ENCODE measurements around the gene EDA2R. TPM values are rescaled to one million over a fixed set of nuclear protein-coding genes. Genes with fewer than 3 reads are reported as not detected.

The EDA2R gene, protein sequence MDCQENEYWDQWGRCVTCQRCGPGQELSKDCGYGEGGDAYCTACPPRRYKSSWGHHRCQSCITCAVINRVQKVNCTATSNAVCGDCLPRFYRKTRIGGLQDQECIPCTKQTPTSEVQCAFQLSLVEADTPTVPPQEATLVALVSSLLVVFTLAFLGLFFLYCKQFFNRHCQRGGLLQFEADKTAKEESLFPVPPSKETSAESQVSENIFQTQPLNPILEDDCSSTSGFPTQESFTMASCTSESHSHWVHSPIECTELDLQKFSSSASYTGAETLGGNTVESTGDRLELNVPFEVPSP
- polyA plus RNA-seq (2.5 to 3.7 TPM (median 2.8 TPM) in 3 replicates), polyA minus RNA-seq (1.6 to 5.4 TPM (median 3.0 TPM) in 3 replicates)
- polyA plus RNA-seq (2011; ENCODE audit: low read depth), result 0.60 TPM
- 1.2 and 2.1 TPM in 2 replicates for polyA plus RNA-seq (2011; cell fraction: cytosol; rRNA removed)
- 5.7 and 7.0 TPM in 2 replicates for polyA plus RNA-seq (2011; cell fraction: nucleus; rRNA removed)
- polyA plus RNA-seq (2012; ENCODE audit: low replicate concordance), result 1.4 and 1.8 TPM in 2 replicates
- polyA minus RNA-seq (2011; cell fraction: cytosol; rRNA and poly(A)+ RNA removed), result 1.3 TPM
- polyA minus RNA-seq (2011; cell fraction: nucleus; rRNA and poly(A)+ RNA removed), result 2.3 and 2.9 TPM in 2 replicates

- H3K4me3 ChIP-seq (ENCODE audit: control insufficient read depth in 2 of 3, extremely low read depth in 1 of 3, insufficient read depth in 2 of 3, low read depth in 1 of 3, low read length in 3 of 3), result peak within 1 kb of the TSS; percentile 26 to 66 (median 55)
- no peaks in the 10 kb centered on the region for H3K36me3 ChIP-seq (ENCODE audit: control insufficient read depth in 2 of 2, extremely low read depth in 1 of 2, insufficient read depth in 2 of 2, low read length in 2 of 2)
- H3K4me2 ChIP-seq (ENCODE audit: control insufficient read depth, extremely low read depth, insufficient read depth, low read depth, low read length), result peak within 1 kb of the TSS; percentile 60
- TF ChIP-seq, protein P1, sequence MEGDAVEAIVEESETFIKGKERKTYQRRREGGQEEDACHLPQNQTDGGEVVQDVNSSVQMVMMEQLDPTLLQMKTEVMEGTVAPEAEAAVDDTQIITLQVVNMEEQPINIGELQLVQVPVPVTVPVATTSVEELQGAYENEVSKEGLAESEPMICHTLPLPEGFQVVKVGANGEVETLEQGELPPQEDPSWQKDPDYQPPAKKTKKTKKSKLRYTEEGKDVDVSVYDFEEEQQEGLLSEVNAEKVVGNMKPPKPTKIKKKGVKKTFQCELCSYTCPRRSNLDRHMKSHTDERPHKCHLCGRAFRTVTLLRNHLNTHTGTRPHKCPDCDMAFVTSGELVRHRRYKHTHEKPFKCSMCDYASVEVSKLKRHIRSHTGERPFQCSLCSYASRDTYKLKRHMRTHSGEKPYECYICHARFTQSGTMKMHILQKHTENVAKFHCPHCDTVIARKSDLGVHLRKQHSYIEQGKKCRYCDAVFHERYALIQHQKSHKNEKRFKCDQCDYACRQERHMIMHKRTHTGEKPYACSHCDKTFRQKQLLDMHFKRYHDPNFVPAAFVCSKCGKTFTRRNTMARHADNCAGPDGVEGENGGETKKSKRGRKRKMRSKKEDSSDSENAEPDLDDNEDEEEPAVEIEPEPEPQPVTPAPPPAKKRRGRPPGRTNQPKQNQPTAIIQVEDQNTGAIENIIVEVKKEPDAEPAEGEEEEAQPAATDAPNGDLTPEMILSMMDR (optimal IDR thresholded peaks at IDR 0.05 in 1 of 3, IDR thresholded peaks at IDR 0.05 in 1 of 3, conservative IDR thresholded peaks at IDR 0.05 in 1 of 3; ENCODE audit: extremely low read depth in 1 of 3, insufficient read depth in 2 of 3, low read length in 3 of 3), result no peak
- TF ChIP-seq EZH2 (IDR thresholded peaks at IDR 0.05; ENCODE audit: low read length), result no peak
- dilution Hi-C loops (cut with MboI; ENCODE audit: extremely low pct_ligation_motif_present, low sequenced_read_pairs), result no loop called here
- FAIRE-seq (peak; percentile 82), DNase-seq (ENCODE audit: low read depth, low spot score) (peak; percentile 63)
- H3K79me2 ChIP-seq (ENCODE audit: control insufficient read depth, insufficient read depth, low read length), result no peaks in the 10 kb centered on the region
- H3K27ac ChIP-seq (ENCODE audit: control insufficient read depth, insufficient read depth, low read length), result peak within 1 kb of the TSS; percentile 77
- no peaks in the 10 kb centered on the region for H3K9me3 ChIP-seq (ENCODE audit: control insufficient read depth, low read depth, low read length)
- no peaks in the 10 kb centered on the region for H3K9me1 ChIP-seq (ENCODE audit: control insufficient read depth, extremely low read depth, insufficient read depth, low read length)
- no peaks in the 10 kb centered on the region for H3K4me1 ChIP-seq (ENCODE audit: control insufficient read depth, extremely low read depth, insufficient read depth, low read length)
- H4K20me1 ChIP-seq (ENCODE audit: control insufficient read depth, extremely low read depth, insufficient read depth, low read length), result no peaks in the 10 kb centered on the region
- H3K9ac ChIP-seq (ENCODE audit: control insufficient read depth, extremely low read depth, insufficient read depth, low read length), result peak within 1 kb of the TSS; percentile 75
- no peaks in the 10 kb centered on the region for H3K27me3 ChIP-seq (ENCODE audit: control insufficient read depth, extremely low read depth, insufficient read depth, low read length)
- H2AFZ ChIP-seq (ENCODE audit: control insufficient read depth, low read length), result peak within 1 kb of the TSS; percentile 70
Measured at GRCh38 chrX:66638591-66639500, at the start of gene EDA2R. TSS of gene EDA2R (minus strand) at chrX:66639078. CDS start at chrX:66616020, 23,058 bp downstream.

DNA sequence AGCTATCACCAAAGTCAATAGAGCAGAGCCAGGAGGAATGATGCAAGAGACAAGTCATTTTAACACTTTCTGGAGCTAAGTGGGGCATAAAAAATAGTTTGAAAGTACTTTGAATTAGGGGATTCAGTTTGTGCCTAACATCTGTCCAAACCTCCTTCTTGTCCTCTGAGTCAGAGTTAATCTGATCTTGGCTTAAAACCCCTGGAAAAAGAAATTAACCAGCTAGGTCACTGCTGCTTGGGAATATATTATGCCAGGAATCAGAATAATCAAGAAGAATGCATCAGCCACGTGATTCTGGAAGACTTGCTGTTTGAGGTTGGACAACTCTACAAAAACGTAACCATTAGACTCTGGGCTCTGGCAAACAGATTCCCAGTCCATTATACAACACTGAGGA, 45.3 kb upstream of the EDA2R start:
- Histone ChIP-seq H3K9me3 (ENCODE audit: control insufficient read depth, low read depth, low read length) (no peaks in the 10 kb centered on the region), H3K4me1 (ENCODE audit: control insufficient read depth, extremely low read depth, insufficient read depth, low read length) (no peaks in the 10 kb centered on the region), H3K9ac (ENCODE audit: control insufficient read depth, extremely low read depth, insufficient read depth, low read length) (no peak overlapping the region), H3K9me1 (ENCODE audit: control insufficient read depth, extremely low read depth, insufficient read depth, low read length) (no peaks in the 10 kb centered on the region), H3K36me3 (ENCODE audit: control insufficient read depth in 2 of 2, extremely low read depth in 1 of 2, insufficient read depth in 2 of 2, low read length in 2 of 2) (no peaks in the 10 kb centered on the region), H2AFZ (ENCODE audit: control insufficient read depth, low read length) (no peak overlapping the region), H3K79me2 (ENCODE audit: control insufficient read depth, insufficient read depth, low read length) (no peaks in the 10 kb centered on the region), H3K27ac (ENCODE audit: control insufficient read depth, insufficient read depth, low read length) (no peak overlapping the region), H3K4me2 (ENCODE audit: control insufficient read depth, extremely low read depth, insufficient read depth, low read depth, low read length) (no peak overlapping the region), H4K20me1 (ENCODE audit: control insufficient read depth, extremely low read depth, insufficient read depth, low read length) (no peaks in the 10 kb centered on the region), H3K4me3 (ENCODE audit: control insufficient read depth in 2 of 3, extremely low read depth in 1 of 3, insufficient read depth in 2 of 3, low read depth in 1 of 3, low read length in 3 of 3) (no peak overlapping the region), H3K27me3 (ENCODE audit: control insufficient read depth, extremely low read depth, insufficient read depth, low read length) (no peaks in the 10 kb centered on the region)
- no peak for TF ChIP-seq EZH2 (IDR thresholded peaks at IDR 0.05; ENCODE audit: low read length)
- TF ChIP-seq, protein P1 (optimal IDR thresholded peaks at IDR 0.05 in 1 of 3, IDR thresholded peaks at IDR 0.05 in 1 of 3, conservative IDR thresholded peaks at IDR 0.05 in 1 of 3; ENCODE audit: extremely low read depth in 1 of 3, insufficient read depth in 2 of 3, low read length in 3 of 3), result no peak
- dilution Hi-C loops (cut with MboI; ENCODE audit: extremely low pct_ligation_motif_present, low sequenced_read_pairs), result no loop called here
- no peak for FAIRE-seq
- DNase-seq (ENCODE audit: low read depth, low spot score), result no peak
